ENCODE measurements around the gene CISTR.

The CISTR gene

DNA sequence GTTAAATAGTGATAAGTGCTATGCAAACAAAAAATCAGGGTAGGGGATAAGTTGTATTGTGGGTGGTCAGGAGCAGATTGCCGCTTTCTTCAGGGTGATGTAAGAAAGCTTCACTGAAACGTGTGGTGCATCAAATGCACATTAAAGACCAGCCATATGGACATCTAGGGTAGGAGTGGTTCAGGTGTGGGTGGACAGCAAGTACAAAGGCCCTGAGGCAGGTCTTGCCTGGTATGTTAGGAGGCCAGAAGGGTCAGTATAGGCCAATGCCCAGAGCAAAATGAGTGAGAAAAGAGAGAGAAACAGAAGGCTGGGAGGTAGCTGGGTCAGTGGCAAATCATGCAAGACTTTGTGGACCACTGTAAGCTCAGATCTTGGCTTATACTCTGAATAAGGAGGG lies 25.6 kb upstream of the CISTR start:
- TF ChIP-seq YY1 (IDR thresholded peaks at IDR 0.05; ENCODE audit: insufficient read depth, insufficient read length), result no peak
- TF ChIP-seq ZNF274 (IDR thresholded peaks at IDR 0.05; ENCODE audit: low read depth, low read length), result no peak
- no peak for TF ChIP-seq SUZ12 (IDR thresholded peaks at IDR 0.05; ENCODE audit: extremely low read depth, insufficient read depth, insufficient read length)
- no peaks in the 10 kb centered on the region for H3K9me3 ChIP-seq (ENCODE audit: insufficient read depth, low read length)
- H3K27me3 ChIP-seq (ENCODE audit: insufficient read depth, insufficient read length), result peaks cover 3% of the 10 kb centered on the region
- H3K4me1 ChIP-seq (ENCODE audit: insufficient read depth, insufficient read length), result no peaks in the 10 kb centered on the region
- no peak overlapping the region for H3K9ac ChIP-seq (ENCODE audit: insufficient read length, low read depth)
- no peak for DNase-seq (ENCODE audit: low read depth, low spot score)
- H3K4me3 ChIP-seq (ENCODE audit: insufficient read length, low read depth), result no peak overlapping the region
- H3K36me3 ChIP-seq (ENCODE audit: insufficient read depth, insufficient read length, low read length), result no peaks in the 10 kb centered on the region

DNA sequence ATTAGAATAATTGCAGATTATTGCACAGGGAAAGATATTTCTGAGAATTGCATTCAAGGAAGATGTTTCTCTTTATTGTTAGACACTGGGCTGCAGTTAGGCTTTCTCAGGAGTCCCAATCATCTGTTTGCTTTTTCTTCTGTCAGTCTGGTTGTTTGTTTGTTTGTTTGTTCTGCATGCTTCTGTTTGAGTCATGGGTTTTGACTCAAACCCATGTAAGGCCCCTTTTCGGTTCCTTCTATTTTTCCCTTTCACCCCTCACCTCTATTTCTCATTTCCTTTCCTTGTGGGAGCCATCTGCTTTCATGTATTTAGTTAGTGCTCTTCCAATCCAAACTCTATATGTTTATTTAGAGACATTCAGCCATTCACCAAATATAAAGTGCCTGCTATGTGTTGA lies 25.1 kb upstream of the CISTR start:
- Histone ChIP-seq H3K9me3 (ENCODE audit: insufficient read depth, low read length) (no peaks in the 10 kb centered on the region), H3K4me1 (ENCODE audit: insufficient read depth, insufficient read length) (no peaks in the 10 kb centered on the region), H3K9ac (ENCODE audit: insufficient read length, low read depth) (no peak overlapping the region), H3K36me3 (ENCODE audit: insufficient read depth, insufficient read length, low read length) (no peaks in the 10 kb centered on the region), H3K4me3 (ENCODE audit: insufficient read length, low read depth) (no peak overlapping the region), H3K27me3 (ENCODE audit: insufficient read depth, insufficient read length) (peaks cover 3% of the 10 kb centered on the region)
- no peak for DNase-seq (ENCODE audit: low read depth, low spot score)
- TF ChIP-seq ZNF274 (IDR thresholded peaks at IDR 0.05; ENCODE audit: low read depth, low read length) (no peak), YY1 (IDR thresholded peaks at IDR 0.05; ENCODE audit: insufficient read depth, insufficient read length) (no peak), SUZ12 (IDR thresholded peaks at IDR 0.05; ENCODE audit: extremely low read depth, insufficient read depth, insufficient read length) (no peak)

DNA sequence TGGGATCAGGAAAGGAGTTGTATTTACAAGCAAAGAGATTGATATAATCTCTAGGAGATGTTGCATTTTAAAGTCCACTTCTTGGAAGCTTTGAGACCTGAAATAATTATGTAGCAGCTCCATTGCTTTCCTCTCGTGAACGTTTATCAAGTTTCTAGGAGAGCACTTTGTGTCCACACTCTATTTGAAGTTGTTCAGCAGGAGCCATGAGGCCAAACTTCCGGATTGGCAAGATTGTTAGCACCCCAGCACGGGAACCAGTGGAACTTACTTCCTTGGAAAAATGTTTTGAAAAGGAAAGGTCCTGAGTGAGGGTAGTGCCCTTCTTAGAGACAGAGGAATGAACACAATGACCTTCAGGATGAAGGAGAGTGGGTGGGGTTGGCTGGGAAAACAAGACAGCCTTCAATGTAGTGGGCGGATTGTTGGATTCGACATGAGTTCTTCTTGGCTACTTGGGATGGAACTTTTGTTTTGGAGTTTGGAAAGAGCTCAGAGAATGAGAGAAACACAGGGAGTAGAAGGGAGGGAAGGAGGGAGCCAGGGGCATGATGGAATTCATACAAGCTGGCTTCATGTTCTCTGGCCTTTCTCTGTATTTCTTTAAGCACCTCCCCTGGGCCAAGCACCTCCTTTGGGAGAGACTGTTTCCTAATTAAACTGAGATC lies 23.8 kb upstream of the CISTR start:
- no peak for DNase-seq (ENCODE audit: low read depth, low spot score)
- no peak overlapping the region for H3K4me3 ChIP-seq (ENCODE audit: insufficient read length, low read depth)
- no peaks in the 10 kb centered on the region for H3K36me3 ChIP-seq (ENCODE audit: insufficient read depth, insufficient read length, low read length)
- no peak overlapping the region for H3K9ac ChIP-seq (ENCODE audit: insufficient read length, low read depth)
- peaks cover 3% of the 10 kb centered on the region for H3K27me3 ChIP-seq (ENCODE audit: insufficient read depth, insufficient read length)
- H3K9me3 ChIP-seq (ENCODE audit: insufficient read depth, low read length), result no peaks in the 10 kb centered on the region
- TF ChIP-seq YY1 (IDR thresholded peaks at IDR 0.05; ENCODE audit: insufficient read depth, insufficient read length) (no peak), ZNF274 (IDR thresholded peaks at IDR 0.05; ENCODE audit: low read depth, low read length) (no peak), SUZ12 (IDR thresholded peaks at IDR 0.05; ENCODE audit: extremely low read depth, insufficient read depth, insufficient read length) (no peak)
- no peaks in the 10 kb centered on the region for H3K4me1 ChIP-seq (ENCODE audit: insufficient read depth, insufficient read length)

DNA sequence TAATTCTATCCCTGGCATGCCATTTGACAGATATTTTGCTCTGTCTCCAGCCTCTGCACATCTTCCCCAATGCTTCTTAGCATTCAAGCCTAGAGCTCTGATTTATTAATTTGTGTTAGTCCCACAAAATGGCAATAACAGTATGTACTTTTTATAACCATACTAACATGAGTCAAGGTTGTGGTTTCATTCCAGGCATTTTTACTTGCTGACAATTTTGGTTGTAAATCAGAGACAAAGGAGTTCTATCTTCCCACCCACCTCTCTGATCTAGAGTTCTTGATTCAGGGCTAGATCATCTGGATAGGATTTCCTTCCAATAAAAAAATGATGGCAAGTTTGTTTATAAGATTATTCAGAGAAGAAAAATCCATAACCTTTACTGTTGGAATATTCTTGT lies 18.5 kb upstream of the CISTR start:
- TF ChIP-seq SUZ12 (IDR thresholded peaks at IDR 0.05; ENCODE audit: extremely low read depth, insufficient read depth, insufficient read length), result no peak
- Histone ChIP-seq H3K27me3 (ENCODE audit: insufficient read depth, insufficient read length) (peaks cover 41% of the 10 kb centered on the region), H3K4me3 (ENCODE audit: insufficient read length, low read depth) (no peak overlapping the region), H3K9me3 (ENCODE audit: insufficient read depth, low read length) (no peaks in the 10 kb centered on the region), H3K36me3 (ENCODE audit: insufficient read depth, insufficient read length, low read length) (no peaks in the 10 kb centered on the region), H3K9ac (ENCODE audit: insufficient read length, low read depth) (no peak overlapping the region), H3K4me1 (ENCODE audit: insufficient read depth, insufficient read length) (no peaks in the 10 kb centered on the region)
- DNase-seq (ENCODE audit: low read depth, low spot score), result no peak

DNA sequence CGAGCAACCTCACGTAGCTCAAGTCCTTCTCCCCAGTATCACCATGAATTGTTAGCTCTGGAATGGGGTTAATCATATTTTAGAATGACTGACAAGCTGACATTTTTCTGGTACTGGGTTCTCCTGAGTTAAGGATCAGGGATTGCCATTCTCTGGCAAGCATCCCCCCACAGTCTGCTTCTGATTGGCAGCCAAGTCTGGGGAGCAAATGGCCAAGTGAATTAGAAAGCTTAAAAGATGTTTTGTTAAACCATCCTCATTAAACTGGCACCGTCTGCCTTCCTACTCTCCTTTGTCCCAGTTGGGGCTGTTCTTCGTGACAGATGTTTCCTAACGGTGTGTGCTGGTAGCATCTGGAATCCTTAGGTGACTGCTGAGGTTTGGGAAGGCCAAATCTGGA lies 17.2 kb upstream of the CISTR start:
- Histone ChIP-seq H3K9me3 (ENCODE audit: insufficient read depth, low read length) (no peaks in the 10 kb centered on the region), H3K4me1 (ENCODE audit: insufficient read depth, insufficient read length) (no peaks in the 10 kb centered on the region), H3K27me3 (ENCODE audit: insufficient read depth, insufficient read length) (peaks cover 44% of the 10 kb centered on the region), H3K9ac (ENCODE audit: insufficient read length, low read depth) (no peak overlapping the region), H3K4me3 (ENCODE audit: insufficient read length, low read depth) (no peak overlapping the region), H3K36me3 (ENCODE audit: insufficient read depth, insufficient read length, low read length) (no peaks in the 10 kb centered on the region)
- no peak for DNase-seq (ENCODE audit: low read depth, low spot score)
- TF ChIP-seq YY1 (IDR thresholded peaks at IDR 0.05; ENCODE audit: insufficient read depth, insufficient read length) (no peak), SUZ12 (IDR thresholded peaks at IDR 0.05; ENCODE audit: extremely low read depth, insufficient read depth, insufficient read length) (no peak), ZNF274 (IDR thresholded peaks at IDR 0.05; ENCODE audit: low read depth, low read length) (no peak)

DNA sequence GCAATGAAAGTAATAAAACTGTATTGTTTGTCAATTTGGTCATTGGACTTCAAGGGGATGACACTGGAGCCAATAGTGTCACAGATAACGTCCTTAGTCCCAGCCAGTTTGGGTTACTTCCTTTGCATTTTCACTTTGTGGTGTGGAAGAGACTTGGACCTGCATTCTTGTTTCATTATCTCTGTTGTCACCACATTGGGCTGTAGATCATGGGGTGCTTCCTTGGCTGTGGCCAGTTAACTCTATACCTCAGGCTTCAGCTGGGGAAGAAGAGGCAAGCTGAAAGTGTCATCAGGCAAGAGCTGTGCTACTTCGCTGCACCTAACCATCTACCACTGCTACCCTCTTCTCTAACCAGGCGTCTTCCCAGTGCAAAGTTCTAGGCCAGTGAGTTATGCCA lies 15.1 kb upstream of the CISTR start:
- peaks cover 50% of the 10 kb centered on the region for H3K27me3 ChIP-seq (ENCODE audit: insufficient read depth, insufficient read length)
- TF ChIP-seq SUZ12 (IDR thresholded peaks at IDR 0.05; ENCODE audit: extremely low read depth, insufficient read depth, insufficient read length), result no peak
- no peak for TF ChIP-seq ZNF274 (IDR thresholded peaks at IDR 0.05; ENCODE audit: low read depth, low read length)
- TF ChIP-seq YY1 (IDR thresholded peaks at IDR 0.05; ENCODE audit: insufficient read depth, insufficient read length), result no peak
- no peak for DNase-seq (ENCODE audit: low read depth, low spot score)
- no peaks in the 10 kb centered on the region for H3K36me3 ChIP-seq (ENCODE audit: insufficient read depth, insufficient read length, low read length)
- no peak overlapping the region for H3K9ac ChIP-seq (ENCODE audit: insufficient read length, low read depth)
- no peaks in the 10 kb centered on the region for H3K4me1 ChIP-seq (ENCODE audit: insufficient read depth, insufficient read length)
- no peaks in the 10 kb centered on the region for H3K9me3 ChIP-seq (ENCODE audit: insufficient read depth, low read length)
- H3K4me3 ChIP-seq (ENCODE audit: insufficient read length, low read depth), result no peak overlapping the region

DNA sequence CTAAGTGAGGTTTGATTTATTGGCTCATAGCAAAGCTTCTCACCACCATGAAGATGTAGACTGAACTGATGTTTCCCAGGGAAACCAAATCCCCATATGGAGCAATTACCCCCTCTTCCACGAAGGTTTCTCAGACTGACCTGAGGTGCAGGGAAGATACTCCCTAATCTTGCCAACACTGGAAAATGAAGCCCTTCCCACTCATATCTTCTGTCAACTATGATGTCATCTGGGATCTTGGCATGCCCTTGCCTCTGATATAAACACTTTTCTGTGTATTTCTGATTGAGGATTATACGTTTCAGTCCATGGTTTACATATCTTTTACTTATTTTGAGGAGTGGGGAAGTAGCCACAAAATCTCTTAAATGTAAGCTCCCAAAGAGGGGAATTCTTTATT lies 14.1 kb upstream of the CISTR start:
- no peak overlapping the region for H3K4me3 ChIP-seq (ENCODE audit: insufficient read length, low read depth)
- H3K4me1 ChIP-seq (ENCODE audit: insufficient read depth, insufficient read length), result no peaks in the 10 kb centered on the region
- H3K36me3 ChIP-seq (ENCODE audit: insufficient read depth, insufficient read length, low read length), result no peaks in the 10 kb centered on the region
- DNase-seq (ENCODE audit: low read depth, low spot score), result no peak
- no peak overlapping the region for H3K9ac ChIP-seq (ENCODE audit: insufficient read length, low read depth)
- H3K27me3 ChIP-seq (ENCODE audit: insufficient read depth, insufficient read length), result peaks cover 50% of the 10 kb centered on the region
- no peaks in the 10 kb centered on the region for H3K9me3 ChIP-seq (ENCODE audit: insufficient read depth, low read length)
- TF ChIP-seq SUZ12 (IDR thresholded peaks at IDR 0.05; ENCODE audit: extremely low read depth, insufficient read depth, insufficient read length) (no peak), YY1 (IDR thresholded peaks at IDR 0.05; ENCODE audit: insufficient read depth, insufficient read length) (no peak), ZNF274 (IDR thresholded peaks at IDR 0.05; ENCODE audit: low read depth, low read length) (no peak)

Measured in NT2/D1 (cell line).